B cell (primary cell): ENCODE results near the gene OOSP1.

Experiments
- EZH2 ChIP-seq: IDR thresholded peaks from 2 replicates; pipeline ENCODE4 v1.6.1; 2012; ENCODE audit warnings: borderline replicate concordance, low read depth, mild to moderate bottlenecking, moderate library complexity, low read length; ENCODE audit not compliant: insufficient read depth, poor library complexity, severe bottlenecking
- TF ChIP-seq, protein P1 (sequence below): fragments of 200-600 bp; IDR thresholded peaks from one replicate; pipeline ENCODE4 v1.8.0; 2022; ENCODE audit warnings: antibody characterized with exemption, mild to moderate bottlenecking

DNA sequence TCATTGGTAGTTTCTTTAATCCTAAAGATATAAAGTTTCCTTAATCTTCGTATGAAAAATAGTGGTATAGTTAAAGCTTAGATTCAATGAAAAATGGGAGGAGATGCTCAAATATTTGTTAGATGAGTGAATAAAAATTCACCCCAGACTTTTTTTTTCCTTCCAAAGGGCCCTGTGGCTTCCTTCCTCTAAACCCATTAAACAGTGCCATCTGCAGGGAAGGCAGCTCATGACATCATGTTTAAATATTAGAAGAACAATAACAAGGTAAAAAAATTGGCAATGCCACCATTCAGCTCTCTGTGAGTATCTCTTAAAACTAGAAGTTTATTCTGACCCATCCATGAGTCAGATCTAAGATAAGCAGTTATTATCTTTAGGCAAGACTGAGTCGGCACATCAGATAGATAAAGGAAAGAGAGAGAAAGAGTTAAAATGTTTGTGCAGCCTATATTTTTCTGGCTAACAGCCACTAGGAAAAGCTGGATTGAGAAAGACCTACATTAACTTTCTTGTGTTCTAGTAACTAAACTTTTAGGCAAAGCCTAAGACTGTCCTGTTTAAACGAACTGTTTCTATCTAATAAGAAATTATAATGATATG lies 19.1 kb upstream of the OOSP1 start:
- TF ChIP-seq, protein P1, sequence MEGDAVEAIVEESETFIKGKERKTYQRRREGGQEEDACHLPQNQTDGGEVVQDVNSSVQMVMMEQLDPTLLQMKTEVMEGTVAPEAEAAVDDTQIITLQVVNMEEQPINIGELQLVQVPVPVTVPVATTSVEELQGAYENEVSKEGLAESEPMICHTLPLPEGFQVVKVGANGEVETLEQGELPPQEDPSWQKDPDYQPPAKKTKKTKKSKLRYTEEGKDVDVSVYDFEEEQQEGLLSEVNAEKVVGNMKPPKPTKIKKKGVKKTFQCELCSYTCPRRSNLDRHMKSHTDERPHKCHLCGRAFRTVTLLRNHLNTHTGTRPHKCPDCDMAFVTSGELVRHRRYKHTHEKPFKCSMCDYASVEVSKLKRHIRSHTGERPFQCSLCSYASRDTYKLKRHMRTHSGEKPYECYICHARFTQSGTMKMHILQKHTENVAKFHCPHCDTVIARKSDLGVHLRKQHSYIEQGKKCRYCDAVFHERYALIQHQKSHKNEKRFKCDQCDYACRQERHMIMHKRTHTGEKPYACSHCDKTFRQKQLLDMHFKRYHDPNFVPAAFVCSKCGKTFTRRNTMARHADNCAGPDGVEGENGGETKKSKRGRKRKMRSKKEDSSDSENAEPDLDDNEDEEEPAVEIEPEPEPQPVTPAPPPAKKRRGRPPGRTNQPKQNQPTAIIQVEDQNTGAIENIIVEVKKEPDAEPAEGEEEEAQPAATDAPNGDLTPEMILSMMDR, result no peak
- TF ChIP-seq EZH2, result no peak
